Kasumi-1 (cell line): ENCODE data around the gene TBC1D9B.

Source experiments
- DNase-seq, 2 experiments: peaks; one replicate each; lab custom pipeline; 2025; lab: John Stamatoyannopoulos, UW

Gene TBC1D9B

DNA sequence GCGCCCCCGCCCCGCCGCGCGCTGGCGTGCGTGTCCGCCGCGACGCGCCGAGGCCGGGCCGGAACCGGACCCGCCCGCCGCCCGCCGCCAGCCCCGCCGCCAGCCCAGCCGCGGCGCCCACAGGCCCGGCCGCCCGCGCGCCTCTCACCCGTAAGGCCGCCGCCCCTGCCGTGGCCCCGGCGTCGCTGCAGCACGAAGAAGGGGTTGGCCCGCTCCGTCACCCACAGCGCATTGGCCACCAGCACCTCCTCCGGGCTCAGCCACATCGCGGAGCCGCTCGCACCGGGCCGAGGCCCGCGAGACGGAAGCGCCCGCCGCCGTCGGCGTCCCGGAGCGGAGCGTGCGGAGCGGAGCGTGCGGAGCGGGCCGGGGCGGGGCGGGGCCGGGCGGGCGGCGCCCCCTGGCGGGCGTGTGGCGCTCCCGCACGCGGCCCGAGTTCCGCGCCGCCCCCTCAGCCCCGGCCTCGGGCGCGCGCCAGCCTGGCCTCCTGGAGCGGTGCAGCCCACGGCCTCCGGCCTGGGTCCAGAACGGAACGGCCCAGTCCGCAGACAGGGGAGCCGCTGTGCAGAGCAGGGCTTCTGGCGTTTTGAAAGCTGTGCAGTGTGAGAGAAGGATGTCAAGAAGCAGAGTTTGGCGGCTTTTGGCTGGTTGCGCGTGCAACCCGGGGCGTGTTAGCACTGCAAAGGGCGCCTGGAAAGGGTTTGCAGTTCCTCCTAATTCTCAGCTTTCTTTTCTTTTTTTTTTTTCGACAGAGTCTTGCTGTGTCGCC, at the start of gene TBC1D9B:
TSS of gene TBC1D9B (minus strand) at position 342 of the 769 bp plus-strand sequence. CDS start at position 266, 76 bp downstream.
- peak; percentile 29 to 61 for DNase-seq

DNA sequence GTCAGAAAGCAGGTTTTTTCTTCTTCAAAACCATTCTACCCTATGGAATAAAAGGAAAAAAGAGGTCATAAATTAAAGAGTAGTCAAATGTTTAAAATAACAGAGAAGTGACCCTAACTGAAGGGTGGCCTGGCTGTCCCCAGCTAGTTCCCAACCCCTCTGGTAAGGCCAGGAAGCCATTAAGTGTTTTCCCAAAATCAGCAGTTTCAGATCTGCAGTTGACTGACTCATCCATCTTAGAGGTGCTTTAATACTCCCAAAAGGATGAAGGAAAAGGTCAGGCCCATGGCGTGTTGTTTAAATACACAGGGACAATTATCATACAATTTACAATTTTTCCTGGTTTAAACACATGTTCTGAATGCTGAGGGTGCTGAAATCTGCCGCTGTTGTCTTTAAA, 47.9 kb upstream of the TBC1D9B start:
- no peak for DNase-seq

DNA sequence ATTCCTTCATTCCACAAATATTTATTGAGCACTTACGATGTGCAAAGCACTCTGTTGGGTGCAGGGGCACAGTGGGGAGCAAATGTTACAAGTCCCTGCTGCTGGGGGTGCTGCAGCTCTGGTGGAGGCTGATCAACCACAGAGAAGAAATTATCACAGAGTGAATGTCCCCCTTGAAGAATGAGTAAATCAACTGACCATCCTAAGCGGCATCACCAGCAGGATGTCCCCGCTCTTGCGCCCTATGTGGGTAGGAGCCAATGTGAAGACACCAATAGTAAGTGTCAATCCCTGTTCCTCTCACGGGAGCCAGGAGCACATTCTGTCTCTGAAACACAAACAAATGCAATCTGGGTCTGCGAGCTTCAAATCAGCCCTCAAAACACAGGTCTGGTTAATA, 47.4 kb upstream of the TBC1D9B start:
- DNase-seq, result no peak

DNA sequence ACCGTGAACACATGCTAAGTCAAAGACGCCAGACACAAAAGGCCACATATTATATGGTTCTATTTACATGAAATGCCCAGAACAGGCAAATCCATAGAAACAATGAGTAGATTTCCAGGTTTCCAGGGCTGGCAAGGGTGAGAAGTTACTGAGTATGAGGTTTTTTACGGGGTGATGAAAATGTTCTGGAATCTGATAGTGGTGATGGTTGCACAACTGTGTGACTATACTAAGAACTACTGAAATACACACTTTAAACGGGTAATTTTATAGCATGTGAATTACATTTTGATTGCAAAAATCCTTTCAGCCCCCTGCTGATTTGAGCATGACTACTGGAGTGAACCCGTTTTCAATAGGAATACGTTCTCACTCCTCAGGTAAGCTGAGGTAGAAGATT, 46.7 kb upstream of the TBC1D9B start:
- DNase-seq, result no peak

DNA sequence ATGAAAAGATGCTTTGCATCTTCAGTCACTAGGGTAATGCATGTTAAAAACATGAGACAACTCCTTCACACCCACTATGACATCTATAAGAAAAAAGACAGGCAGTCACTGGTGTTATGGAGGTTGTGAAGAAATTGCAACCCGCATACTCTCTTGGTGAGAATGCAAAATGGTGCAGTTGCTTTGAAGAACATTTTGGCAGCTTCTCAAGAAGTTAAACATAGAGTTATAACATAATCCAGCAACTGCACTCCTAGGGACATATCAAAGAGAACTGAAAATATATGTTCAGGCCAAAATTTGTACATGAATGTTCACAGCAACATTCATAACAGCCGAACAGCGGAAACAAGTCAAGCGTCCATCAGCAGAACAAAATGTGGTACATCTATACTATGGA, 46.3 kb upstream of the TBC1D9B start:
- no peak for DNase-seq

DNA sequence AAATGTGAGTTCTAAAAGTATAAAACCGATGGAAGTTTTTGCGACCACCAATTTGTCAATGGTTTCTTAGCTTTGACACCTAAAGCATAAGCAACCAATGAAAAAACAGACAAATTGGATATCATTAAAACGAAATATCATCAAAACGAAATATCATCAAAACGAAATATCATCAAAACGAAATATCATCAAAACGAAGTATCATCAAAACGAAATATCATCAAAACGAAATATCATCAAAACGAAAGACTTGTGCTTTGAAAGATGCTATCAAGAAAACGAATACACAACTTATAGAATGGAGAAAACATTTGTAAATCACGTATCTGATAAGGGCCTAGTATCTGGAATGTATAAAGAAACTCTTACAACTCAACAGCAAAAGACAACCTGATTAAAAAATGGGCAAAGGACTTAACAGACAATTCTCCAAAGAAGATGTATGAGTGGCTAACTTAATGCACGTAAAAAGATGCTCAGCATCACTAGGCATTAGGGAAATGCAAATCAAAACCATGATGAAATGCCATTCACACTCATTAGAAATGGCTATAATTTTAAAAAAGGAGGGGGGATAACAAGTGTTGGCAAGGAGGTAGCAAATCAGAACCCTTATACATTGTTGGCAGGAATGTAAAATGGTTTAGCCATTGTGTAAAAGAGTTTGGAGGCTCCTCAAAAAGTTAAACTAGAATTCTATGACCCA, 29.4 kb upstream of the TBC1D9B start:
- DNase-seq, result no peak

DNA sequence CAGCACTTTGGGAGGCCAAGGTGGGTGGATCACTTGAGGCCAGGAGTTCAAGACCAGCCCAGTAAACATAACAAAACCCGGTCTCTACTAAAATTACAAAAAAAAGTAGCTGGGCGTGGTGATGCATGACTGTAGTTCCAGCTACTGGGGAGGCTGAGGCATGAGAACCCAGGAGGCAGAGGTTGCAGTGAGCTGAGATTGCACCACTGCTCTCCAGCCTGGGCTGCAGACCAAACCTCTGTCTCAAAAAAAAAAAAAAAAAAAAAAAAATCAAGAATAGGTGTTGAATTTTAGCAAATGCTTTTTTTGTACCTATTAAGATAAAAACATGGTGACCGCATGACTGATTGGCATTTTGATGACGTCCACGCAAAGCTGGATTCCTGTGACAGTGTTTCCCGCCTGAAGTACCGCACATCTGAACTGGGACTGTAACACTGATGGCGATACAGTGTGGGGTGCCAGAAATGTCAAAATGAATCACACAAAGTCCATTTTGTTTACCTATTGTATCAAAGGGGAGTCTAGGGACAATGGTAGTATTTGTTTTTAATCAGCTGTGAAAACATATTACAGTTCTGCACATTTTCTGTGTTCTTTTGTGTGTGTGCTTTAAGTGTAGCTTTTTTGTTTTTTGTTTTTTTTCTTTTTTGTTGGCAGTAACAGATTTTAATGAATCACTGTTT, 23.2 kb upstream of the TBC1D9B start:
- no peak for DNase-seq

DNA sequence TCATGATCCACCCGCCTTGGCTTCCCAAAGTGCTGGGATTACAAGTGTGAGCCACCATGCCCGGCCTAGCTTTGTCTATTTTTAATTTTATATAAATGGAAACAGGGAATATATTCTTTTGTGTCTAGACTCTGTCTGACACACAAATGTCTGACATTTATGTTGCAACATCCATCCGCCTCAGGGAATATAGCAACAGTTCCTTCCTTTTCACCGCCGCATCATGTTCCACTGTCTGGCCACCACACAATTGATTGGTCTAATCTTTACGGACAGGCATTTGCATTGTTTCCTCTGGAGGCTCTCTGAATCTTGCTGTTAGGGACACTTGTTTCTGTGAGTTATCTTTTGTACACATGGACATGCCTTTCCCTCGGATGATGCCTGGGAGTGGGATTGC, 20.1 kb upstream of the TBC1D9B start:
- peak; percentile 15 to 35 for DNase-seq

DNA sequence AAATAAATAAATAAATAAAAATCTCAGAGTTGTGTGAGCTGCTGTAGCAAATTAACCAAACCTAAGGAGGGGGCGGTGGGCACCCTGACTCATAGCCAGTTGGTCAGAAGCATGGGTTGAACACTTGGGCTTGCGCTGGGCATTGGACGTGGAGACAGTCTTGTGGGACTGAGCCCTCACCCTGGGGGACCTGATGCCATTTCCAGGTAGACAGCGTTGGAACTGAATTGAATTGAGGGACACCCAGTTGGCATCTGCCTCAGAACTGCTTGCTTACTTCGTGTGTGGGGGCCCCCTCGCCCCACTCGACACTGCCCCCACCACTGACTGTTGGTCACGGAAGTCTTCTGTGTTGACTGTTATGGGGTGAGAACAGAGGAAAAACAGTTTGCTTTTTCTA, 19.0 kb upstream of the TBC1D9B start:
- DNase-seq, result no peak

DNA sequence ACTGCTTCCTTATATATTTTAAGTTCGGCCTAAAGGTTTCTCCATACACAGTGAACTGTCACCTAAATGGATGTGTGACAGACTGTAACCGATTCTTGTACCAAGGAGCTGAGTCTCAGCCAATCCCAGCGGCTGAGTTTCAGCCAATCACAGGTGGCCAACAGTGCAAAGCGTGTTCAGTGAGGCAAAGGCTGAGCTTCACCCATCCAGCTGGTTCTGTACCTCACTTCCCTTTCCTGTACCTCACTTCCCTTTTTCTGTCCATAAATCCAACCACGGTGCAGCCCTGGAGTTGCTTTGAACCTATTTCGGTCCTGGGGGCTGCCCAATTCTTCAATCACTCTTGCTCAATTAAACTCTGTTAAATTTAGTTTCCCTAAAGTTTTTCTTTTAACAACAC, 15.7 kb upstream of the TBC1D9B start:
- peak; percentile 94 for DNase-seq

DNA sequence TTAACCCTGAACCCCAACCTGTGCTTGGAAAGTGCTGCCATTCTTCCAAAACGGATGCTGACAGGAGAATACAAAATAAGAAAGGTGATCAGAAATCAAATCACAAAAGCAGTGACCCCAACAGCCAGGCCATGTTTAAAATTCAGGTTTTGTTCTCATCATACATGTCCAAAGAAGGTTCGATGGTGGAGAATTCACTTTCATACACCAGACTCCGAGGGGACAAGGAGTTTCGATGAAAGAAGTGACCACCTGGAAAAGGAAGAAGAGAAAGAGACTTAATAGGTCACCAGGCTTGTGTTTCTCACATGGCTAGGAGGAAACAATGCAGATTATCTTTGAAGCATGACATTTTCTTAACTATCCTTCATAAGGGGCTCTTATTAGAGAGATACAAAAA, 12.5 kb upstream of the TBC1D9B start:
- no peak for DNase-seq

DNA sequence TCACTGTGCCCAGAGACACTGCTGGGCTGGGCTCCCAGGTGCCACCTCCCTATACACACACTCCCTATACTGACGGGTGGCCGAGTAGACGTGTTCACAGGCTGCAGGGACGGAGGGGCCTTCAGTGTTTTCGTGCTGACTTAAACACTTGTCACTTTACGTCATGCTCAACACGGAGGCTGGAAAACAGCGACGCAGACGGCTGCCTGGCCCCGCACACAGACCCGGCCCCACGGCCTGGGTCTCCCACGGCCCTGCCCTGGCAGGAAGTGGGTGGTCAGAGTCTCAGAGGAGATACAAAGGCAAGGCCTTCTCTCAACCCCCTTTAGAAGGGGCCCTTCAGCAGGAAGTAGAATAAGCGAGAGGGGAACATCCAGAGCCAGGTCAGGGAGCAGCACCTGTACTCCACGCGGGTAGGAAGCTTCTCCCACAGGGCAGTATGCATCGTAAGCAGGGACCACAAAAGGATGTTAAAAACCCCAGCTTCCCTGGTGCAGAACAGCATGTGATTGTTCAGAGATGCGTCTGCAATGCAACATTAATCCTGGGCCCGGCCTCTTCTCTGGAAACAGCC, 11.9 kb upstream of the TBC1D9B start:
- DNase-seq, result no peak

DNA sequence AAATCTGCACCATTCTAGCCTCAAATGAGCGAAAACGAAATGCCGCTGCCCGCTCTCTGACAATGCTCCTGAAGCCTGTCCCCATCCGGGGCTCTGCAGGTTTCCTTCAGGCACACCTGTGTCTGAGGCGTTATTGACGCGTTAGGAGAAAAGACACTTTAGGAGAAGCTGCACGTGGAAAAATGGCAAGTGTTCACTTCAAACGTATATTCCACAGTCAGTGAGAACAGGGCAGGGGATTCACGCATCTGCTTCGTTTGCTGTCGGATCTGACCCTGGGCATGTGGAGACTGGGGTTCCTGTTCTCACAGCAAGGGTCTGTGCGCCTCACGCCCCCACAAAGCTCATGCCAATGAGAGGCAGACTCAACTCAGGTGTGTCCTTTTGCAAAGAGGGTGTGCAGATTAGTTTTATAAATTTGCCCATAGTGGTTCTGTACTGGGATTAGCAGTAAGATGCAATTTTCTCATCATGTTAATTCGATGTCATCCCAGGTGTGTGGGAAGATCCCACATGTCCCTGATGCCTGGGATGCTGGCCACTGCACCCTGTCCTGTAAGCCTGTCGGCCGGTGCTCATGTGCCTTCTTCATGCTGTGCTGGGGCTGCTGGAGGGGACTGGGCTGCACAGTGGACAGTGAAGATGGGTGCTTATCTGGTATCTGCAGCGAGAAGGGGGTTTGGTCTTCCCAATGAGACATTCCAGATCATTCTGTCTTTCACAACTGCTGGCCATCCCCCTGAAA, 11.2 kb upstream of the TBC1D9B start:
- DNase-seq, result no peak

DNA sequence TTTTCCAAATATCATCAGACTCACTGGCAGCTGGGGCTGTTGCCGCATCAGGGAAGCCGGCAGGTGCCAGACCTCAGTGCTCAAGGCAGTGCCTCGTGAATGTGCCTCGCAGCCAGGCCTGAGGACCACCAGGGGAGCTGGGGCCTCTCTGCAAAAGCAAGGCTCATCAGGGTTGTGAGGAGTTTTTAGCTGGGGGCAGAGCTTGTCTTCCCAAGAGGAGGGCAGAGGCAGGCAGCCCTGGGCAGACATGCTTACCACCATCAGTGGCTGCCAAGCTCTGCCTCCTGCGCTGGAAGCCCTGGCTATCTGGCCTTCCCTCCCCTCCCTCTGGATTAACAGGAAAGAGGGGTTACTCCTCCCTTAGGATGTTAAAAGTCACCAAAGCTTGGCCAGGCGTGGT, 8.8 kb upstream of the TBC1D9B start:
- no peak for DNase-seq

DNA sequence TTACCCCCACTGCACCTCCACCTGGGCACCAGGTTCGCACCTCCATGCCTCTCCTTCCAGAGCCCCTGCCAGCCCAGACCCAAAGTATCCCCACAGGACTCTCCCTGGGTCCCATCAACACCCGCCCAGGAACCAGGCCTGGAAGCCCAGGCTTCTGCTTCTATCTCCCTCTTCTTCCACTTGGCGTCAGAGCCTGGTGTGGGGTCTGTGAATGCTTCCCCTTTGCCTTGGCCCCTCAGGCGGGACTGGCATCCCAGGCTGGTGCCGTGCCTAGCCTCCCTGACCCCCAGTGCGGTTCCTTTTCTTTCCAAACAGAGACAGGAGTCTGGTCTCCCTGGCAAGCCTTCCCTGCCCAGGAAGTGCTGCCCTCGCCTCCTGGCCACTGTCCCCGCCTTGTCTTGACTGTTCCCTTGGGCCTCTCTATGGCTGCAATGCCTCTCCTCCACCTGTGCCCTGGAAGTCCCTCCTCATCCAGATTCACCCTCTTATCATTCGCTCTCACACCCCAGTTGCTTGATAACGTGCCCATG, 7.8 kb upstream of the TBC1D9B start:
- no peak for DNase-seq

DNA sequence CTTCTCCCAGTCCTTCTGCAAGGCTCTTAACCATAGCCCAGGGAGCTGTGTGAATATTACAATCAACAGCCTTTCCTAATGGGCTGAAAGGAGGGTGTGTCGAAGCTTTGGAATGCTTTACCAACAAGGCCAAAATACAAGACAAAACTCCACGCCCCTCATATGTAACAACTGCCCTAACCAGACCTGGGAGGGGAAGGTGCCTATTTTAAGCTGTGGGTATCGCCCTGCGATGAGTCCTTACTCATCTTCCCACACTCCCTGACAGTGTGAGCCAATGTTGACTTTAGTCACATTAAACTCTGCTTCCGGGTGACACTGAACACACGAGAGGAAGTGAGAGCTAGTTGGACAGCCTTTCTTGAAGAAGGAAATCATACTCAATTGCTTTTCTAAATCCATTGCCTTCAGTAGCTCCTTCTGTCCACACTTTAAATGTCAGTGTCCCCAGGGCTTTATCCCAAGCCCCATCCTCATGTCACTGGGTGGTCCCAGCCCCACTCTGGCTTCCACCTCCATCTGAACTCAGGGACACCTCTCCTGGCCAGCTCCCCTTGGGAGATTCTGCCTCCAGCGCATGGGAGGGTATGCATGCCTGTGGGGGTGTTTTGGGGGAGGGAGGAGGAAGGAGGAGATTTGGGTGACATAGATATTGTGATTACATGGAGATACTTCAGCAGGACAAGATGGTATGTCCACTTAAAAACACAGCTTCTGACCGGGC, 6.5 kb upstream of the TBC1D9B start:
- peak; percentile 28 to 37 for DNase-seq

DNA sequence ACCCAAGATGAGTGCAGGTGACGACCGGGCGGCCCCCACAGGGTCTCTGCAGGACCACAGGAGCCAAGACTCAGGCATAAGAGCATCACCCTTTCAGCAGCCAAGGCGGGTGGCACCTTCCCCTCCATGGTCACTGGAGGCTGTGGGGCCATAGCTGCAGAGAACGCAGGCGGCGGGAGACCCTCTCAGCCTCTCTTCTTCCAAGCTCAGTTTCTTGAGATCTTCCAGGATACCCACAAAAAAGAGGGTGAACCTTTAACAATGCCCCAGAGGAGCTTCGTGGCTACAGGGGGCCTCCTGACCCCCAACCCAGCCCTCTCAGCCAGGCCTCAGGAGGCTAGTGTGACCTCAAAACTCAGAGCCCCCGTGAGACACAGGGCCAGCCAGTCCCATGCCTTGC, 5.8 kb upstream of the TBC1D9B start:
- no peak for DNase-seq

DNA sequence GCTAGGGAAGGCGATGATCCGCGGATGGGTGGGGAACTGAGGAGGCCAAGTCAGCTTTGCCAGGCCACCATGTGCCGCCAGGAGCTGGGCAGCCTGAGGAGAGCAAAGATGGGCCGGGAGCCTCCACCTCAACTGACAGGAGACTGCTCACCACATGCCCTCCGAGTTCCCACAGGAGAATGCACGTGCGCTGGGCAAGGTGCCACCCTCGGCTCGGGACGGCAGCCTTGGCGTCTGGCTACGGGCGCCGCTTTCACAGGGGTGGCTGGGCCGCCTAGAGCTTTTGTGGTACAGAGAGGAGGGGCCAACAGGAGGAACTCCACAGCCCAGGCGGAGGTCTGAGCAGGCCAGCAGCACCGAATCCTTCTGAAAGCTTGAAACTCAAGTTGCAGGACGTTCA, 5.3 kb upstream of the TBC1D9B start:
- DNase-seq, result peak; percentile 18 to 20

DNA sequence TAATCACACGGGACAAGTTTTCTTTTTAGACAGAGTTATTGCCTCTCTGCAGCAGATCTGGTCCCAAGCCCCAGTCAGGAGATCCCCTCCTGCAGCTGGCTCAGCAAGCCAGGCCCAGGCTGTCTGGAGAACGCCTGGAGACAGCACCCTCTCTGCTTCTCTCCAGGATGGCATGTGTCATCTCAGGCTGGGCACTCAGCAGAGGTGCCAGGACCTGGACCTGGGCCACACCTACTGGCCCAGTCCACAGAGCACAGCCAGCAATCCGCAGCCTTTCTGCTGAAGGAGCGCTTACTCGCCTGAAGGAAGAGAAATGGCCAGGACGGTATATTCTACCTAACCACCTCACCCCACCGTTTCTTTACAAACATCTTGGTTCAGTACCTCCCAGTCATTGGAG, 4.7 kb upstream of the TBC1D9B start:
- DNase-seq, result no peak

DNA sequence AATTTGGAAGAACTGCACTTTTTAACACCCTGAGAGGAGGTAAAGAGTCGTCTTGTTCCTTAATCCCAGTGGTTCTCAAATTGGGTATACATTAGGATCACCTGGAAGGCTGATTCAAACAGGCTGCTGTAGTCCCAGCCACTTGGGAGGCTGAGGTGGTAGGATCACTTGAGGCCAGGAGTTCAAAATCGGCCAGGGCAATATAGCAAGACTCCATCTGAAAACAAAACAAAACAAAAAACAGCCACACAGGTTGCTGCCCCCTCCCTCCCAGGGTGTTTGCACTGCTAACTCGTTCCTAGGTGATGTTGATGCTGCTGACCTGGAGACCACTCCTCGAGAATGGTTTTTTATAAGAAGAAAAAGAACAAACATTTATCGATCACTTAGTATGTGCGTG, 1.5 kb upstream of the TBC1D9B start:
- DNase-seq, result no peak

DNA sequence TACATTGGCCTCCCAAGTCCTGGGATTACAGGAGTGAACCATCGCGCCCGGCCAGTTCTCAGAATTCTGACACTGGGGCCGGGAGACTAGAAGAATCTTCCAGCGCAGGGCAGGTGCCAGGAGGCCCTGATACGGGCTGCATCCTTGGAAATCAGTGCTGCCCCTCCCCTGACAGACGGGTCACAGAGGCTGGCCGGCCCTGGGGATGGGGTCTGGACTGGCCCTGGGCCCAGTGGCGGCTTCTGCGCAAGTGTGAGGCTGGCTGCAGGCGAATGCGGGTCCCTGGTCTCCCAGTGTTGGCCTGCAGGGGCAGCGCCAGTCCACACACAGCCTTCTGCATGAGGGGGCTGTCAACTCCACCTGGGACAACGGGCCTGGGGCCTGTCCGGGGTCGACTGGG, 831 bp upstream of the TBC1D9B start:
- no peak for DNase-seq
